Stimulated activated CD4-positive, alpha-beta T cell treated with anti-CD3 and anti-CD28 coated beads, Interleukin-1b, Interleukin-23, amount 100 ng/mL, for 48 hours (primary cell): ENCODE data around the gene UNC5B.

ENCODE experiments used
- DNase-seq: peaks from one replicate; pipeline ENCODE4 v3.0.0-alpha.2; 2020

UNC5B gene

GRCh38 chr10:71255808-71256660 lies 43.7 kb downstream of the UNC5B start:
- no peak for DNase-seq

DNA sequence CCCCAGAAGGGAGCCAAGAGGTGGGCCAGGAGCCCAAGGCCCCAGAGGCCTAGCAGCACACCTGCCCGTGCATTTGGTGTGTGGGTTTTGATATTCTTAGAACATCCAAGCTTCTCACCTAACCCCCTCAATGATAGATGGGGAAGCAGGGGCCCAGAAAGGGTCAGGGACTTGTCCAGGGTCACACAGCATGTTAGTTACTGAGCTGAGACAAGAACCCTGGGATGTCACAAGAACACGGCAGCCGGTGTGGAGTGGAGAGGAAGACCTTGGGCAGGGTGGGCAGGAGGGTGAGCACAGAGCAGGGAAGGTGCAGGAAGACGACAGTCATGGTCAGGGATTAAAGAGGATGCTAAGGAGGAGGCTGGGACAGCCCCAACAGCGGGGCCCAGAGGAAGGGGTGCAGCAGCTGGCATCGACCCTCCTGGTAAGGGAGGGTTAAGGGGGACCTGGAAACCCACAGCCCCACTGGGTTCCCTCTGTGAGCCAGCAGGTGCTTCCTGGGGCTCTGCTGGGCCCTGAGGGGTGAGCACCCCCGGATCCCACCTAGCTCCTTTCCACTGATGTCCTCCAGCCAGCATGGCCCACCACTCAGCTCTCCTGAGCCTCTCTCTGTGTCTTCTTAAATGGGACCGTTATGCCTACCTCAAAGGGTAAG lies 44.4 kb downstream of the UNC5B start:
- DNase-seq: no peak

DNA sequence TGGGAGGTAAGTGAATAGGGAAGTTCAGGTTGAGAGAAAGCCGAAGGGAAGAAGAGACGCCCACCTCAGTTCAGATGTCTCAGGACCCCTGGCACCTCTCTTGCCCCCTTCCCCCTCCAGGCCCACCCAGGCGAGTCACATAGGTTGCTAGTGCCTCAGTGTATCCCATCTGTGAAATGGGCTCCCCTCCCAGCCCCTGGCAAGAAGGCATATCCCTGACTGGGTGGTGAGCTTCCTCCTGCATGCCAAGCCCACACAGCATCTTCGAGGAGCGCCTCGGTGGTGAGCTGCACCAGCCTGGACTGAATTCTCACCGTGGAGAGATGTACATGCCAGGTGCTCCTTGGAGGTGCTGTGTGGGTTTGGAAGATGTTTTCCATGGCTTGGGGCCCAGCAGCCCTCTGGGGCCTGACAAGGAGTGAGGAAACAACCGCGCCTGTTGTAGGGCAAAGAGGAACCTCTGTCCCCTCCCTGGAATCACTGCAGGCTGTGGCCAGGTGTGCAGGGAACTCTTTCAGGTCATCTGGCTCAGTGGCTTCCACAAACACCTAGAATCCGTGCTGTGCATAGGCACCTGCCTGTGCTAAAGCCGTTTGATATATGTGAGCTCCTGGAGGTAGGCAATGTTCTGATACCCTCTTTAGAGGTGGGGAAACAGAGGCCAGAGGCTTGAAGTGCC lies 45.1 kb downstream of the UNC5B start:
- no peak for DNase-seq

DNA sequence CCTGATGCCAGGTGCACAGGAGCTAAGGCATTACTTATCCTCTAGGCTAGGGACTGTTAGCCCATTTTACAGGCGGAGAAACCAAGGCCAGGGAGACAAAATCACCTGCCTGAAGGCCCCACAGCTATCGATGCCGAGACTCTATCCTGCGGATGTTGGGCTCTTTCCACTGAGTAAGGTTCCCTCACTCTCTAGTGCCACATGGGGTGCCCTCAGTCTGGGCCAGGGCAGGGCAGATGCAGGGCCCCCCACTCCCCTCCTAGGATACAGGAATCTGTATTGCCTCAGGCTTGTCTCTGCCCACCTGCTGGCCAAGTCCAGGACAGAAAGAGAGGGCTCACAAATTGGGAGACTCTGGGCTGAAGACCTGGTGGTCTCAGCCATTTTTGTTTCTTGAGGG lies 45.7 kb downstream of the UNC5B start:
- no peak for DNase-seq

- no peak for DNase-seq
Measured at GRCh38 chr10:71258446-71259145, 46.2 kb downstream of the UNC5B start.

DNA sequence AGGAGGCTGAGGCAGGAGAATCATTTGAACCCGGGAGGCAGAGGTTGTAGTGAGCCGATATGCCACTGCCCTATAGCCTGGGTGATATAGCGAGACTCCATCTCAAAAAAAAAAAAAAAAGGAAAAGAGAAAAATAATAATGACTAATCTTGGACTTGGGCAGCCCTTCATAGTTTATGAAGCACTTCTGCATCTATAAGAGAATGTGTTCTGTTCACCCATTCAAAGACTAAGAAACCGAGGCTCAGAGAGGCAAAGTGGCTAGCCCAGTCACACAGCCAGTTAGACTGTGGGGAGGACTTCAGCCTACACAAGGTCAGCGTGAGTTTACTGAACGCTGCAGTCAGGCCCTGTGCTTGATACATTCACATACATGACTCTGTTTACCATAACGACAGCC lies 46.9 kb downstream of the UNC5B start:
- no peak for DNase-seq

- no peak for DNase-seq
Measured at GRCh38 chr10:71259815-71260501, 47.6 kb downstream of the UNC5B start.

- no peak for DNase-seq
Measured at GRCh38 chr10:71260622-71261325, 48.4 kb downstream of the UNC5B start.

- DNase-seq: no peak
Measured at GRCh38 chr10:71262027-71262426, 49.7 kb downstream of the UNC5B start.

GRCh38 chr10:71262817-71263216 lies 50.4 kb downstream of the UNC5B start:
- no peak for DNase-seq

DNA sequence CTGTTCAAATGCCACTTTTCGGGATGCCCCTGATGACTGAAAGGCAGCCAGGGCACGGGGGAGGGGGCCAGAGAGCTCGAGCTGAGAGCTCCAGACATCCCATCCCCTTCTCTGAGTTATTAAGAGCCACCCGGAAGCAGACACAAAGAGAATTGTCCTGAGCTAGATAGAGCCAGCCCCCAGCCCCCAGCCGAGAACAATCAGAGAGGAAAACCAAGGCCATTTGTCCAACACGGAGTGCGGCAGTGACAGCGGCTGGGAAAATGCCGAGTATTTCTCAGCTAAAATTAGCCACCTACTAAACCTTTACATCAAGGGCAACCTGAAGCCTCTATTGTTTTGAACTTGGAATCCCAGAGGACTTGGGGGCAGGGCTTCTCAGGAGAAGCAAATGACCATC lies 51.0 kb downstream of the UNC5B start:
- no peak for DNase-seq

DNA sequence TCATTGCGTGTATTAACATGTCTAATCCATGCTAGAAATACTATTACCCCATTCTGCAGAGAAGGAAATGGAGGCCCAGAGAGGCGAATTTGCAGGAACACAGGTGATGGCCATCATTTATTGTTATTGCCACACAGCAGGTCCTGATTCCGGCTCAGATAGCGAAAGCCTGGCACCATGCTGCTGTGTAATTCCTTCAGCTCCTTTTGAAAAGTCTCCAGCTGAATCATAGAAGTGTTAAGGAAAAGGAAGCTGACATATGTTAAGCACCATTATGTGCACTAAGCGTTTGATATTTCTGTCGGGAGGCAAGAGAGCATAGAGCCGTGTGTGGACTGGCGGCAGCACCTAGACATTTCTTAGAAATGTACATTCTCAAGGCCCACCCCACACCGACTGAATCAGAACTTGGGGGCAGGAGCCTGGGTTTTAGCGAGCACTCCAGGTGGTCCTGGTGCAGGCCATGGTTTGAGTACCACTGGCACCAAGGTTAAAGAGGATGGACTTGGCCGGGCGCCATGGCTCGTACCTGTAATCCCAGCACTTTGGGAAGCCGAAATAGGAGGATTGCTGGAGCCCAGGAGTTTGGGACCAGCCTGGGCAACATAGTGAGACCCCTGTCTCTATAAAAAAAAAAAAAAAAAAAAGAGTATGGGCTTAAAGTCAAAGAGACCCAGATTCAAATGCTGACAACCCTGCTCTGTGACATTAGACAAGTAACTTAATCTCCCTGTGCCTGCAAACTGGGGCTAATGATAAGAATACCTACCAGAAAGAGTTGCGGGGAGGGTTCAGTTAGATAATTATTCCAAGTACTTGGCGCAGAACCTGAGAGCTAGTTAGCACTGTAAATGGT lies 52.2 kb downstream of the UNC5B start:
- no peak for DNase-seq

DNA sequence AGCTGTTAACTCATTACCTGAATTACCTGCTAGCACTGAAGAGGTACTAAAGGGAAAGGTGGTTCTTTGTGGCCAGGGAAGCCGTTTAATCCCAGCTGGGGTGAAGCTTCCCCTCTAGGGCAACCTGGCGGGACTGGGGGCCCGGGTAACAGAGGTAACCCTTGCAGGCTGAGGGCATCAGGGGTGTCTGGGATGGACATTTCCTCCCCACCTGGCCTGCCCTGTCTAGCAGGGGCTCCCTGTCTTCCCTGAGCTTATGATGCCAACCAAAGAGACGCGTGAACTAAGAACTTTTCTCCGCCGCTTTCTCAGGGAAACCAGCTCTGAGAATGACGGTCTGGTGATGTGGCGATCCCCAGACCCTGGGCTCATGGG lies 52.8 kb downstream of the UNC5B start:
- no peak for DNase-seq

- no peak for DNase-seq
Measured at GRCh38 chr10:71265618-71266146, 53.3 kb downstream of the UNC5B start.

- no peak for DNase-seq
Measured at GRCh38 chr10:71266147-71266917, 54.0 kb downstream of the UNC5B start.

- no peak for DNase-seq
Measured at GRCh38 chr10:71266918-71267442, 54.6 kb downstream of the UNC5B start.

DNA sequence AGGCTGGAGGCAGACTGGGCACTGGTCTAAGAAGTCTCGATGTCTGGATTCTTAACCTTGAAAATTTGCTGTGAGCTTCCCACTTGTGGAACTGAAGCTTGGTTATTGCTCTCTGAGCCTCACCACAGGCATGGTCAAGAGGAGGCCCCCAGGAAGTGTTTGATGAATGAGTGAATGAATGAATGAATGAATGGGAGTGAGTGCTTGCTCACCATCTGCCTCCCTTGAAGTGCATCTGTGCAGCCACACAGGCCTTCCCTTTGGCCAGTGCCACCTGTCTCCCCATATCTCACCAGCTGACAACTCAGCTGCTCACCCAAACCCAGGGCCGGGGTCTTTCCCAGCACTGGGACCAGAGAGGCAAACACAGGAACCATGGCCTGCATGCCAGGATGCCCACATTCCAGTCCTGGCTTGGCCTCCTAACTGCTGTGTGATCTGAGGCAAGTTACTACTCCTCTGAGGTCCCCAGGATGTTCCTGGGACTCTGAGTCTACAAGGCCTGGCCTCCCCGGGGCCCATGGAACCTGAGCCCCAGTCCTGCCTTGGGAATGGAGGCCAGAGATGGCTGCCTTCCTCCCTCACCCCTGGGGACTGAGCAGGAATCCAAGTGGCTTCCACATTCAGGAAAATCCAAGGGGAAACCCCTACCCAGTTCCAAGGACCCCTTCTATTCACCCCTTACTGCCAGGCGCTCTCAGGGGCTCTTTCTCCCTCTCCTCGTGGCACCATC lies 55.3 kb downstream of the UNC5B start:
- DNase-seq: no peak

GRCh38 chr10:71268247-71268691 lies 55.9 kb downstream of the UNC5B start:
- no peak for DNase-seq

DNA sequence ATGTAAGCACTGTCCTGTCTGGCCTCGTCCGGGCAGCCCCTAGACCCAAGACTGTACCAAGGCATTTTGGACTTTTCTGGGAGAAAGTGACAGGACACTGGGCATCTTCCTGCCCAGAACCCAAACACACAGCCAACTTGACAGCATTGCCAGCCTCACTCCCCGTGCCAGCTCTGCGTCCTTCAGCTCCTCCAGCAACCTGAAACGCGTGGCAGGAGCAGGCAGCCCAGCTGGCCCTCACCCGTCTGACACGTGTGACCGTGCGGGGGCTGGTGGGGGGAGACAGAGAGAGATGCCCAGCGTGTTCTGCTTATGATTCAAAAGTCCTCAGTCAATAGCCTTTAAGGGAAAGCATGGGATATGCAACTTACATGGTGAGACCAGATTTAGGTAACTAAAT lies 56.4 kb downstream of the UNC5B start:
- no peak for DNase-seq
